Posterior cingulate gyrus (tissue), 11 donors: ENCODE data around the gene DLG3.

Experiments
- DNase-seq, 10 donors: peaks; one replicate each; pipeline versions ENCODE4 v3.0.0 to v3.0.0-alpha.2; 2020 to 2021; ENCODE audit warnings: mixed read lengths in 3 of 10
- intact Hi-C: fragments of 100-400 bp; cut with DNase I; formaldehyde crosslinking; loops from one replicate; pipeline ENCODE4 v1.15.1; 2023

Gene DLG3

GRCh38 chrX:70470850-70471289, 26.2 kb downstream of the DLG3 start:
- intact Hi-C loops = no loop called here
- no peak for DNase-seq

GRCh38 chrX:70476166-70476933, 31.7 kb downstream of the DLG3 start:
- no peak for DNase-seq
- intact Hi-C loops = no loop called here

GRCh38 chrX:70476934-70477733, 32.5 kb downstream of the DLG3 start:
- DNase-seq = no peak

GRCh38 chrX:70477734-70478075, 33.1 kb downstream of the DLG3 start:
- DNase-seq = no peak
- intact Hi-C loops = no loop called here

More at GRCh38 chrX:70476934-70477733, 32.5 kb downstream of the DLG3 start:
- intact Hi-C loops = no loop called here

GRCh38 chrX:70478526-70479245, 34.1 kb downstream of the DLG3 start:
- no peak for DNase-seq
- intact Hi-C loops = no loop called here

GRCh38 chrX:70479247-70479921, 34.7 kb downstream of the DLG3 start:
- no peak for DNase-seq
- intact Hi-C loops = no loop called here

- DNase-seq = no peak
- intact Hi-C loops = no loop called here
These were observed 35.5 kb downstream of the DLG3 start for GRCh38 chrX:70479922-70480659.

- peak in 7 of 10 donors; percentile 3 to 89 (median 37) for DNase-seq
- intact Hi-C loops = no loop called here
These were observed 36.0 kb downstream of the DLG3 start for GRCh38 chrX:70480660-70481018.

GRCh38 chrX:70481471-70482270, 37.0 kb downstream of the DLG3 start:
- intact Hi-C loops = no loop called here
- no peak for DNase-seq

GRCh38 chrX:70482300-70482699, 37.7 kb downstream of the DLG3 start:
- DNase-seq = no peak

GRCh38 chrX:70485466-70485865, 40.8 kb downstream of the DLG3 start:
- intact Hi-C loops = no loop called here
- DNase-seq = no peak

More at GRCh38 chrX:70482300-70482699, 37.7 kb downstream of the DLG3 start:
- intact Hi-C loops = no loop called here

- intact Hi-C loops = no loop called here
These were observed 44.2 kb downstream of the DLG3 start for GRCh38 chrX:70488856-70489255.

GRCh38 chrX:70494441-70494840, 49.8 kb downstream of the DLG3 start:
- intact Hi-C loops = no loop called here
- DNase-seq = no peak

More at GRCh38 chrX:70488856-70489255, 44.2 kb downstream of the DLG3 start:
- no peak for DNase-seq

- intact Hi-C loops = no loop called here
- DNase-seq = no peak
These were observed 51.9 kb downstream of the DLG3 start for GRCh38 chrX:70496491-70496890.

- DNase-seq = no peak
- intact Hi-C loops = no loop called here
These were observed 52.4 kb downstream of the DLG3 start for GRCh38 chrX:70497026-70497425.

GRCh38 chrX:70498129-70498528, 53.5 kb downstream of the DLG3 start:
- DNase-seq = no peak
- intact Hi-C loops = no loop called here

GRCh38 chrX:70500826-70501225, 56.2 kb downstream of the DLG3 start:
- no peak for DNase-seq
- intact Hi-C loops = no loop called here

GRCh38 chrX:70504772-70505450, 60.3 kb downstream of the DLG3 start:
- intact Hi-C loops = no loop called here
- no peak for DNase-seq

GRCh38 chrX:70505451-70505841, 60.8 kb downstream of the DLG3 start:
- intact Hi-C loops = no loop called here
- no peak for DNase-seq
